ENCODE measurements around the gene U2AF1L4. TPM values are rescaled to one million over a fixed set of nuclear protein-coding genes. Genes with fewer than 3 reads are reported as not detected.

U2AF1L4 gene
- total RNA-seq, 5 donors from 2014 or later (not counting 1 experiment from before 2014, with no cell fraction given): 40.2 to 74.1 (median 49.3) TPM

DNA sequence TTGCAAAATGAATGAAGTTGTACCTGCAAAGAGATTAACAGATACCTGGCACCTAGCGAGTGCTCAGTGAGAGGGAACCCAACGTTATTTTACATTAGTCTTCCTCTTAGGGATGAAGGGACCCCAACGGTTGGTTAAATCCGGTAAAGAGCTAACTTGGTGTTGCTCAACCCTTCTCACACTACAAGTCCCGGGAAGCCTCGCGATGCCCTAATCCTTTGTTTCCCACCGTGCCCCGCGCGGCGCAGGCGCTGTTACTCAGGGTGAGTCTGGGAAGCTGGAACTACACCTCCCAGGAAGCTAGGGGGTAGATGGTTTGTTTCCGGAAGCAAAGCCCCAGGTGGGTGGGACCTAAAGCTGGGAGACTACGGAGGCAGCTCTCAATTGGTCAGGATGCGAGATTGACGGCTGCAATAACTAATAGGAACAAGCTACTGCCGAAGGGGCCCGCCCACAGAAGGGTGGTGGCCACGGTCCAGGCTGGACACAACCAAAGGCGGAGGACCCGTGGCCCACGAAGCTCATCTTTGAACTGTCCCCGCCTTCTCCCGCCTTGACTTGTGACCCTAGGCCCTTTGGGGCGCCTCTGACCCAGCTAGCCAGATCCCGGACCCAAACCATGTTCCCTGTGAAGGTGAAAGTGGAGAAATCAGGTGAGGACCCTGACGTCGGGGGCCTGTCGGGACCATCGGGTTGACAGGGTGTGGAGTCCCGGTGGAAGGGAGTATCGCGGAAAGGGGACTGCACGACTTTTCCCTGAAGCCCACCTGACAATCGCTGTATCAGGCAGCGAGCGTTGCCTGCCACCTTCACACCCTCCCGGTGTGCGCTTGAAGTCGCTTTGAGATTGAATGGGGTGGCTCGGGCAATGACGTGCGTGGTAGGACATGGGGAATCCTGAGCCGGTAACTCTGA lies 3.1 kb upstream of the U2AF1L4 start, which contains the start of gene LIN37:
LIN37 (plus strand) TSS at position 471 of the 915 bp plus-strand sequence; CDS start at position 620, 149 bp downstream.
- no peaks in the 10 kb centered on the region for H3K9me3 ChIP-seq
- peak; percentile 72 to 75 (median 73) for ATAC-seq (replicated peaks in 1 of 4)
- WGBS (ENCODE audit: insufficient coverage): under 1% methylated on average over 19 of the region's 45 CpGs

DNA sequence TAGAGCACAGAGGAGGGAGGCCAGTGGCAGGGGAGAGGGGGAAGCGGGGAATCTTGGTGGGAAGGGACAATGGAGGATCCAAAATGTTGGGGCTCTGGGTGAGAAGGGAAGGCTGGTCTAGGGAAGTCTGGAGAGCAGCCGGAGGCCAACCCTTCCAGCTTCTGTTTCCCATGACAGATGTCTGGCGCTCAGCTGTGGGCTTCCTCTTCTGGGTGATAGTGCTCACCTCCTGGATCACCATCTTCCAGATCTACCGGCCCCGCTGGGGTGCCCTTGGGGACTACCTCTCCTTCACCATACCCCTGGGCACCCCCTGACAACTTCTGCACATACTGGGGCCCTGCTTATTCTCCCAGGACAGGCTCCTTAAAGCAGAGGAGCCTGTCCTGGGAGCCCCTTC lies 1.3 kb upstream of the U2AF1L4 start:
- H3K27ac ChIP-seq (ENCODE audit: low read length): no peak overlapping the region
- H3K27me3 ChIP-seq (replicated peaks in 1 of 2; ENCODE audit: control insufficient read depth in 2 of 2, extremely low read depth in 1 of 2, insufficient read depth in 2 of 2, low read length in 1 of 2): no peaks in the 10 kb centered on the region
- H3K36me3 ChIP-seq (ENCODE audit: control insufficient read depth in 2 of 2, extremely low read depth in 1 of 2, insufficient read depth in 1 of 2, low read length in 1 of 2): no peaks in the 10 kb centered on the region
- ATAC-seq (replicated peaks in 1 of 4) (no peak), DNase-seq (no peak)
- 98% methylated on average over 4 of the region's 5 CpGs for WGBS (ENCODE audit: insufficient coverage)
- H3K27ac Mint-ChIP-seq: peak overlapping the region; percentile 99 to 100
- peaks cover 25 to 71% of the 10 kb centered on the region in 2 experiments for H3K4me1 ChIP-seq (ENCODE audit: control insufficient read depth in 1 of 2, extremely low read depth in 1 of 2, insufficient read depth in 2 of 2, low read length in 2 of 2)
- POLR2A ChIA-PET: no interaction called here
- CTCF ChIA-PET: no interaction called here
- H3K36me3 Mint-ChIP-seq: peaks cover 13% of the 10 kb centered on the region
- no peaks in the 10 kb centered on the region for H3K9me3 Mint-ChIP-seq
- peaks cover 54 to 66% (median 56%) of the 10 kb centered on the region in 3 donors for H3K4me1 Mint-ChIP-seq
- no peaks in the 10 kb centered on the region for H3K9me3 ChIP-seq
- no peaks in the 10 kb centered on the region for H3K27me3 Mint-ChIP-seq
- H3K4me3 Mint-ChIP-seq: peak overlapping the region; percentile 87 to 99 (median 97)
- H3K4me3 ChIP-seq (ENCODE audit: control insufficient read depth in 1 of 2, extremely low read depth in 1 of 2, low read length in 1 of 2): no peak overlapping the region

More for the DNA sequence above, 3.1 kb upstream of the U2AF1L4 start, which contains the start of gene LIN37:
- ChIA-PET POLR2A (interaction anchor here (0.6 to 1.1 kb wide), 4 partner anchors 24 to 100 kb away, joined by 3 to 5 read pairs (median 4); partner anchors contain the start of gene COX6B1 (in 1 of the 2)), CTCF (interaction anchor here in 1 of 2 donors (0.6 to 1.0 kb wide), 10 partner anchors 34 to 607 kb away, joined by 3 to 5 read pairs (median 4); partner anchors contain the start of gene COX6B1)
- peak within 1 kb of the TSS; percentile 74 for H3K27ac ChIP-seq (ENCODE audit: low read length)
- H3K4me3 ChIP-seq (ENCODE audit: control insufficient read depth in 1 of 2, extremely low read depth in 1 of 2, low read length in 1 of 2): peak within 1 kb of the TSS; percentile 95 to 98
- Mint-ChIP-seq H3K36me3 (peaks cover 10% of the 10 kb centered on the region), H3K4me1 (peaks cover 39 to 53% (median 43%) of the 10 kb centered on the region in 3 donors), H3K9me3 (no peaks in the 10 kb centered on the region), H3K27me3 (no peaks in the 10 kb centered on the region), H3K4me3 (peak within 1 kb of the TSS; percentile 95 to 97 (median 96)), H3K27ac (peak within 1 kb of the TSS; percentile 95 to 97)
- peak; percentile 95 to 100 (median 99) for DNase-seq
- peaks cover 0 to 3% of the 10 kb centered on the region in 2 experiments for H3K27me3 ChIP-seq (replicated peaks in 1 of 2; ENCODE audit: control insufficient read depth in 2 of 2, extremely low read depth in 1 of 2, insufficient read depth in 2 of 2, low read length in 1 of 2)
- peaks cover 18 to 54% of the 10 kb centered on the region in 2 experiments for H3K4me1 ChIP-seq (ENCODE audit: control insufficient read depth in 1 of 2, extremely low read depth in 1 of 2, insufficient read depth in 2 of 2, low read length in 2 of 2)
- H3K36me3 ChIP-seq (ENCODE audit: control insufficient read depth in 2 of 2, extremely low read depth in 1 of 2, insufficient read depth in 1 of 2, low read length in 1 of 2): peaks cover 0 to 16% of the 10 kb centered on the region in 2 donors

DNA sequence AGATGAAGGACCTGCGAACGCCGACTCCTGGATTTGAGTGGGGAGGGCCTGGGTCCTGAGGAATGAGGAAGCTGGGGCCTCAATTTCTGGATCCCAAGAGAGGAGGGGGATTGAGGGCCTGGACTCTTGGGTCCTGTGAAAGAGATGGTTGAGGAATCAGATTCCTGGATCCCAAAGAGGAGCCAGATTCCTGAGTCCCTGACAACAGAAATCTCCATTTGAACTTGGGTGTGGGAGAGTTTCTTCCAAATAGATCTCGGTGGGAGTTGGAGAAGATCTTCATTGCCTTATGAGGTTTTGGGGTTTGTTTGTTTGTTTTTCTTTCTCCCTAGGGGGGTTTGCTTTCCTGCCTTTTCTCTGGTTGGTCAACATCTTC lies 857 bp upstream of the U2AF1L4 start:
- H3K9me3 ChIP-seq: no peaks in the 10 kb centered on the region
- peak overlapping the region; percentile 87 to 99 (median 97) for H3K4me3 Mint-ChIP-seq
- WGBS (ENCODE audit: insufficient coverage): 3% methylated on average over 3 of the region's 4 CpGs
- H3K4me3 ChIP-seq (ENCODE audit: control insufficient read depth in 1 of 2, extremely low read depth in 1 of 2, low read length in 1 of 2): peak overlapping the region; percentile 79 to 86
- peak overlapping the region; percentile 99 to 100 for H3K27ac Mint-ChIP-seq
- H3K36me3 ChIP-seq (ENCODE audit: control insufficient read depth in 2 of 2, extremely low read depth in 1 of 2, insufficient read depth in 1 of 2, low read length in 1 of 2): no peaks in the 10 kb centered on the region
- peak overlapping the region; percentile 59 for H3K27ac ChIP-seq (ENCODE audit: low read length)
- H3K9me3 Mint-ChIP-seq: no peaks in the 10 kb centered on the region
- peaks cover 54 to 66% (median 57%) of the 10 kb centered on the region in 3 donors for H3K4me1 Mint-ChIP-seq
- H3K27me3 ChIP-seq (replicated peaks in 1 of 2; ENCODE audit: control insufficient read depth in 2 of 2, extremely low read depth in 1 of 2, insufficient read depth in 2 of 2, low read length in 1 of 2): no peaks in the 10 kb centered on the region
- no peaks in the 10 kb centered on the region for H3K27me3 Mint-ChIP-seq
- ATAC-seq (replicated peaks in 1 of 4) (no peak), DNase-seq (no peak)
- ChIA-PET POLR2A (no interaction called here), CTCF (interaction anchor here in 1 of 2 donors (0.6 to 1.5 kb wide), 3 partner anchors 8 to 231 kb away, joined by 3 to 18 read pairs (median 3); no protein-coding TSS in a partner anchor)
- H3K4me1 ChIP-seq (ENCODE audit: control insufficient read depth in 1 of 2, extremely low read depth in 1 of 2, insufficient read depth in 2 of 2, low read length in 2 of 2): peaks cover 25 to 75% of the 10 kb centered on the region in 2 experiments
- H3K36me3 Mint-ChIP-seq: peaks cover 13% of the 10 kb centered on the region

DNA sequence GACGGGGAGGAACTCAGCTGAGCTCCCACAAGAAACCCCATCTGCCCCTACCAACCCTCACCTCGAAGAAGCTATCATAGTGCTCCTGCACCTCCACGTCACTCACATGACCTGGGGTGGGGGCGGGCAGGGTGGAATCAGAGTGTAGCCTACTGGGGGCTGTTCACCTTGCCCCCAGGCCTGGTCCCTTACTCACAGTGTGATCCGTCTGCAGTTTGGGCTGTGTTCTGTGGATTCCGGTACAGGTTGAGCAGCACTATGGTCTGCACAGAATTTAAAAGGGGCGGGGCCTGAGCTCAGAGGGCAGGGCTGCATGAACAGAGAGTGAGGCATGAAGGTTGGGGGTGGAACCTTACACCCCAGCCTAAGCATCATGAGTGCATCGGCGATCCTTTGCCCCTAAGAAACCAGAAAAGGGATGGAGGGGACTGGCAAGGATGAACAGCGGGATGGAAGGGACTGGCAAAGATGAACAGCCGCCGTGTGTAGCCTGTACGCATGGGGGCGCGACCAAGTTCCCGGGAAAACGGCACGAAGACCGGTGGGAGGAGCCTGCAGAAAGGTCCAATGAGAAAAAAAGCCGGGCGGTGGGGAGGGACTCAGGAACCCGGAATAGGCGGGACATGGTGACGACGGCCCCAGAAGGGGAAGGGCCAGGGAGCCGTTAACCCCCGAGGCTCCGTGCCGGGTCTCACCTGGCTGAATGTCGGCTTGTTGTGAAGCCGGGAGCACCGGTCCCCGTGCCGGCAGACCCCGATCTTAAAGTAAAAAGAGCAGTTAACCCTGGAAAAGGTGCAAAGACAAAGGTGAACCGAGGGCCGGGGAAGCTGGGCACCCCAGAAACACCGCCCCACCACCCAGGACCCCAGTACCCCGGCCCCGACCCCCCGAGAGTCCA lies 539 bp downstream of the U2AF1L4 start:
- Mint-ChIP-seq H3K27ac (peak overlapping the region; percentile 99 to 100), H3K36me3 (peaks cover 13% of the 10 kb centered on the region), H3K27me3 (no peaks in the 10 kb centered on the region), H3K9me3 (no peaks in the 10 kb centered on the region), H3K4me3 (peak overlapping the region; percentile 87 to 99 (median 97)), H3K4me1 (peaks cover 55 to 68% (median 60%) of the 10 kb centered on the region in 3 donors)
- under 1% methylated on average over 35 of the region's 41 CpGs for WGBS (ENCODE audit: insufficient coverage)
- ATAC-seq (replicated peaks in 1 of 4) (peak; percentile 61 to 66 (median 64)), DNase-seq (peak; percentile 86 to 95 (median 92))
- no peaks in the 10 kb centered on the region for H3K27me3 ChIP-seq (replicated peaks in 1 of 2; ENCODE audit: control insufficient read depth in 2 of 2, extremely low read depth in 1 of 2, insufficient read depth in 2 of 2, low read length in 1 of 2)
- no peaks in the 10 kb centered on the region for H3K9me3 ChIP-seq
- peaks cover 25 to 80% of the 10 kb centered on the region in 2 experiments for H3K4me1 ChIP-seq (ENCODE audit: control insufficient read depth in 1 of 2, extremely low read depth in 1 of 2, insufficient read depth in 2 of 2, low read length in 2 of 2)
- POLR2A ChIA-PET: interaction anchor here in 1 of 2 donors (0.5 to 0.7 kb wide), 4 partner anchors 18 to 1478 kb away, joined by 3 to 4 read pairs (median 4); no protein-coding TSS in a partner anchor
- H3K36me3 ChIP-seq (ENCODE audit: control insufficient read depth in 2 of 2, extremely low read depth in 1 of 2, insufficient read depth in 1 of 2, low read length in 1 of 2): peaks cover 0 to 1% of the 10 kb centered on the region in 2 donors
- CTCF ChIA-PET: interaction anchor here in 1 of 2 donors (0.6 to 1.5 kb wide), 6 partner anchors 42 to 309 kb away, joined by 3 to 18 read pairs (median 4); partner anchors contain the start of gene THAP8
- peak overlapping the region; percentile 98 for H3K27ac ChIP-seq (ENCODE audit: low read length)
- peak overlapping the region; percentile 79 to 86 for H3K4me3 ChIP-seq (ENCODE audit: control insufficient read depth in 1 of 2, extremely low read depth in 1 of 2, low read length in 1 of 2)

DNA sequence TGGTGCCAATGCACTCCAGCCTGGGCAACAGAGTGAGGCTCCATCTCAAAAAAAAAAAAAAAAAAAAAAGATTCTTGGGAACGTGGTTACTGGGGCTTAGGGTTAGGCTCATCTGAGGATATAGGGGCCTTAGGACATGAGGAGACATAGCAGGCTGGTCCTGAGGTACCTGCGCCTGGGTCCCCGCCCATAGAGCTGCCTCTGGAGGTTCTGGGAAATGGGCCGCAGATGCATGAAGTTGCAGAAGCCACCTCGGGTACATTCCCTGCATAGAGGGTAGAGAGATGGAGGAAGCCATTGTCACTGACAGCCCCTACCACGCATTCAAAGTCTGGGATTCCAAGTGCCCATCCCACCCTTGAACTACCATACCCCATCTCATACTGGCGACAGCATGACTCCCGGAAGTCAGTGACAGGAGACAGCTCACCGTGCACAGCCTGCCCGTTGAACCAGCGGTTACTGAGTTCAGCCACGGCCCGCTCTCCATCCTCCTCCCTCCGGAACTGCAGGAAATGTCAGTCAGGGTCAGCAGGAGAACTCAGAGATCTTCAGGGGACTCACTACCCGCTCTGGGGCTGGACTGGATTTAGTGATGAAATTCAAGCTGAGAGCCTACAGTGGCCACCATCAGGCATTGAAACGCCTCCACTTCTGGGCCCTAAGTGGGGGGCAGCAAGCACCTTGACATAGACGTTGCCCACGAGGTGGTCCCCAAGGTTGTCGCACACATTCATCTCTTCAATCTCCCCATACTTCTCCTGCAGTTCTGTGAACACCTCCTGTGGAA lies 1.4 kb downstream of the U2AF1L4 start:
- ChIA-PET CTCF (interaction anchor here in 1 of 2 donors (0.6 to 0.7 kb wide), 6 partner anchors 42 to 310 kb away, joined by 3 to 8 read pairs (median 4); partner anchors contain the start of gene THAP8), POLR2A (interaction anchor here (0.6 to 0.7 kb wide), 4 partner anchors 96 to 1479 kb away, joined by 3 to 4 read pairs (median 4); no protein-coding TSS in a partner anchor)
- peak overlapping the region; percentile 79 to 86 for H3K4me3 ChIP-seq (ENCODE audit: control insufficient read depth in 1 of 2, extremely low read depth in 1 of 2, low read length in 1 of 2)
- 92% methylated on average over 14 of the region's 19 CpGs for WGBS (ENCODE audit: insufficient coverage)
- Mint-ChIP-seq H3K9me3 (no peaks in the 10 kb centered on the region), H3K4me1 (peaks cover 60 to 70% (median 61%) of the 10 kb centered on the region in 3 donors), H3K27ac (peak overlapping the region; percentile 99 to 100), H3K27me3 (no peaks in the 10 kb centered on the region), H3K4me3 (peak overlapping the region; percentile 87 to 99 (median 97)), H3K36me3 (peaks cover 13% of the 10 kb centered on the region)
- peaks cover 0 to 10% of the 10 kb centered on the region in 2 donors for H3K36me3 ChIP-seq (ENCODE audit: control insufficient read depth in 2 of 2, extremely low read depth in 1 of 2, insufficient read depth in 1 of 2, low read length in 1 of 2)
- H3K4me1 ChIP-seq (ENCODE audit: control insufficient read depth in 1 of 2, extremely low read depth in 1 of 2, insufficient read depth in 2 of 2, low read length in 2 of 2): peaks cover 21 to 79% of the 10 kb centered on the region in 2 experiments
- H3K27ac ChIP-seq (ENCODE audit: low read length): peak overlapping the region; percentile 98
- ATAC-seq (replicated peaks in 1 of 4) (no peak), DNase-seq (no peak)
- no peaks in the 10 kb centered on the region for H3K27me3 ChIP-seq (replicated peaks in 1 of 2; ENCODE audit: control insufficient read depth in 2 of 2, extremely low read depth in 1 of 2, insufficient read depth in 2 of 2, low read length in 1 of 2)
- no peaks in the 10 kb centered on the region for H3K9me3 ChIP-seq
